LoVo (cell line): ENCODE data around the gene BIRC3.
A peak's percentile ranks its signal among the peaks of the same experiment; 100 is the strongest.
"Not testable (repeated sequence)": the region's sequence is repeated elsewhere in the genome, so short reads cannot be mapped to it uniquely, and the experiment has no call there.

Source experiments
- DNase-seq: peaks from one replicate; pipeline ENCODE4 v3.0.0-alpha.2; 2016; ENCODE audit warnings: low spot score

BIRC3 gene

GRCh38 chr11:102328748-102329147 lies 11.5 kb downstream of the BIRC3 start:
- no peak for DNase-seq

DNA sequence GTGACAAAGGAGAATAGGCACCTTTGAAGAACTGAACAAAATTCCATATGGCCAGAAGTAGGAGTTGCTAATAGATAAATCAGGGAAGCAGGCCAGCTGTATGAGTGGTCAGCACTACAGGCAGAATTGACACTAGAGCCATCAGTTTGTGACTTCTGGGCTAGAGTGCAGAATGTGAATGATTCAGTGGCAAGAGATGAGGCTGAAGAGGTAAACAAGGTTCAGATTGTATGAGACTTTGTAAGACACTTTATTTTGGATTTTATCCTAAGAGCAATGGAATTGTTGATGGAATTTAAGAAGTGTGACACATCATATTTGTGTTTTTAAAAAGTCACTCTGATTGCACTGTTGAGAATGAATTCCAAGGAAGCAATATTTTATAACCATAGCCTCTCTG lies 12.9 kb downstream of the BIRC3 start:
- DNase-seq = no peak

- DNase-seq = no peak
These were observed 14.1 kb downstream of the BIRC3 start for GRCh38 chr11:102331341-102331740.

GRCh38 chr11:102332611-102332994 lies 15.3 kb downstream of the BIRC3 start:
- no peak for DNase-seq

- no peak for DNase-seq
These were observed 21.3 kb downstream of the BIRC3 start for GRCh38 chr11:102338479-102339010.

- DNase-seq = not testable (repeated sequence)
These were observed 24.0 kb downstream of the BIRC3 start for GRCh38 chr11:102341311-102341710.

DNA sequence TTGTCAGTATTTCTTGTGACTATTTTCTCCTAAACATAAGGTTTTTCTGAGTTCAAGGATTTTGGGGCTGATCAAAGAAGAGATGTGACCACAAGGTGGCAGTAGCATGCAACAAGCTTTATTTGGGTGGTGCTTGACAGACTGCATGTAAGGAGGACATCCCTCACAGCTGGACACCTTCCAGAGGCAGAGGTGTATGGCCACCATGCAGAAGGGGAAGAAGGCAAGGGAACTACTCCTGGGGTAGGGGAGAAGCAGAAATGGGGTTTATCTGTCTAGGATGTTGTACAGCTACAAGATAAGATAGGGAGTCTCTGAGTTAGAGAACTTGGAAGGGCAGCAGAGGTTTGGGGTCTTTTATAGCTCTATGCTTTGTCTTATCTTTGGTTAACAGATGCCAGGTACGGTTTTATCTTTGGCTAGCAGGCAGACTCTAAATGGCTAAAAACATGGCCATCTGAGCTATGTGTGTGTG lies 24.6 kb downstream of the BIRC3 start:
- peak; percentile 74 for DNase-seq

DNA sequence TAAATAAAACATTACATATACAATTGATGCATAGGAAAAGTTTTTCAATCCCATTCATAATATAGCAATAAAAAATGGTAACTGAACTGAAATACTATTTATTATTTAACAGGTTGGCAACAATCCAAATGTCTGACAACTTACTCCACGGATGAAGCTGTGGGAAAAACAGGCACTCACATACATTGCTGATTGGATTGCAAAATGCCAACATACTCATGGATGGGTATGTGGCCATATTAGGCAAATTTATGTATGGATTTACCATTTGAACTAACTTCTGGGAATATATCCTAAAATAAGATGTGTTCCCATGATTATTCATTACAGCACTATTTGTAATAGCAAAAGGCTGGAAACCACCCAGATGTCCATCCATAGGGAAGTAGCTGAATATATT lies 26.5 kb downstream of the BIRC3 start:
- DNase-seq = no peak

DNA sequence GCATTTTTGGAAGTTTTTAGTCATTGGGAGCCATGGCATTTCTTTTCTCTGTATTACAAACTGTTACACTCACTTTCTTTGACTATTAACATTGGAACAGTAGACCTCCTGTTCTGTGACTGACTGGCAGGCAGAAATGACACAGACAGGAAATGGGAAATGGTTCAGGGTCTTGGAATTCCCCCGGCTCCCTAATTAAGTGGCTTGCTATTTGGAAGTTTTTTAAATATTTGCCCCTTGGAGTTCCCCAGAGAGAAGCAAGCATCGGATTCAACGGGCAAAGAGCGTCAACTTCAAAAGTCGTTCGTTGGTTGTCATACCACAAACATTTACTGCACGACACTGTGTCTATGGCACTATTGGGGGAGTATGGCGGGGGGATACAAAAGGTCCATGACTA lies 28.6 kb downstream of the BIRC3 start:
- no peak for DNase-seq

DNA sequence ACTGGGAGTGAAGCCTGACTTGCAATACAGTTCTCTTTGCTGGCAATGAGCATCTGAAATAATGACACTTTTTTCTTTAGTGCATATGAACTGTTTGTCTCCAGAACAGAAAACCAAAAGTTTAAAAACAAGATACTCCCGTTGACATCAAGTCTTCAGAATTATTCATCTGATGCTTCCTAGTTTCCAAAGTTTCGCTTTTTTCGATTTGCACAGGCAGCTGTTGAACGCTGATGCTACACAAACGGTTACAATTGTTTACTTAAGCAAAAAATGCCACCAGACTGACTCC lies 29.1 kb downstream of the BIRC3 start:
- DNase-seq = no peak

DNA sequence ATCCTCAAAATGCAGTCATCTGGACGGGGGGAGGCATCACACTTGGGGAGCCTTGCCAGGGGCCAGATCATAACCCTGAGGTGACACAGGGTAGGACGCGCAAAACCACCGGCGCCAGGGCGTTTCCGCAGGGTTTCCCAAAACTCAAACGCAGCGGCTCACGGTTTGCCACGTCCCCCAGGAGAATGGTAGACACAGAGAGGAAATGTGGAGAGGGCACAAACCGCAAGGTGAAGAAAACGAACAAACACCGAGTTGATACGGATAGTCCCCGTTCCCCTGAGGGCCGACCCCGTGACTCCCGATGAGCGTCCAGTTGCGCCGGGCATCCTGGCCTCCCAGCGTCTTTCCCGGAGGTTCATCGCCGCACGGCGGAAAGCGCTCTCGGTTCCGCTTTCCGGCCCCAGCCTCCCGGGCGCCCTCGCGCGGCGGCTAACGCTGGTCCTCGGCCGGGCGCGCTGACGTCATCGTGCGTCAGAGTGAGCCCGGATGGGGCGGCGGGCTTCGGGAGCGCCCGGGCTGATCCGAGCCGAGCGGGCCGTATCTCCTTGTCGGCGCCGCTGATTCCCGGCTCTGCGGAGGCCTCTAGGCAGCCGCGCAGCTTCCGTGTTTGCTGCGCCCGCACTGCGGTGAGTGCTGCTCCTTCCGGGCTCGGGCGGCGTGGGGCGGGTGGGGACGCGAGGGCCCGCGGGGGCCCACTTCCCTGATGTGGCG lies 29.6 kb downstream of the BIRC3 start, which contains the start of gene BIRC2:
Gene BIRC2, plus strand, starts transcription at position 467 of the 714 bp plus-strand sequence. CDS start 2,641 bp downstream, outside the sequence.
- DNase-seq = peak; percentile 91

DNA sequence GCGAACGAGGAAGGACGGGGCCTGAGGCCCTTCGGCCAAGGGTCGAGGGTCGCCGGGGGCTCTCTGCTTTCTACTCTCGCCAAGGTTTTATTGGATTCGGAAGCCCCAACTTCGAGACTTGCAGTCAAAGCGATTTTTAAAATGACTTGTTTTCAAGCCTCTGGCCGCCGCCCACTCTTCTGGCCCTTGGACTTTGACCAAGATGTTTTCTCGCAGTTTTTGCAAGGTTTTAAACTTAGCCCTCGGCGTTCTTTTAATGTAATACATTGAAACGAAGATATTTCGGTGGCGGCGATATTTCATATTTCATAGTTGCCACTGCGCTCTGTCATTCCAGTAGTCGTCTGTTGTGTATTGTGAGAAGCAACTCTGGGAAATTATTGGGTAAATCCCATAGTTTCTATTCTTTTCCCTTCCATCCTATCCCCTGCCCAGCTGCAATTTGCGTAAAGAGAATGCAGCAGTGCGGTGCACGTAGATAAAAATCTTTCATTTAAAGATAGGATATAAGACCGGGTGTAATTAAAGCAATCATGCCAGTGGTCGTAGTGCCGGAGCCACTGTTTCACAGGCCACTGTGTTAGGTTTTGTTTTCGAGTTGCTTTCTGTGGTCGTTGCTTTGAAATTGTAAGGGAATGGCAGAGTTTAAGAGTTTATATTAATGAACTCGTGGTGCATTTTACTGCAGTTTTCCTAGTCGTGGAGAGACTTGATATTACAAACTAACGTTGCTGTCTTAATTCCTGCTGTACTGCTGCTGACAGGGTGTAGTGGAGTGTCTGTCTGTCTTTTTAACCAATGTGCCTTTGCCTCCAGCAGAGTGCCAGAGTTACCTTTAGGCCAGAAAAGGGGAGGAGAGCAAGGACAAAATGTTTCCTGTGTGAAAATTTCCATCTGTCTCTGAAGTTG lies 30.4 kb downstream of the BIRC3 start:
- DNase-seq = peak; percentile 36

DNA sequence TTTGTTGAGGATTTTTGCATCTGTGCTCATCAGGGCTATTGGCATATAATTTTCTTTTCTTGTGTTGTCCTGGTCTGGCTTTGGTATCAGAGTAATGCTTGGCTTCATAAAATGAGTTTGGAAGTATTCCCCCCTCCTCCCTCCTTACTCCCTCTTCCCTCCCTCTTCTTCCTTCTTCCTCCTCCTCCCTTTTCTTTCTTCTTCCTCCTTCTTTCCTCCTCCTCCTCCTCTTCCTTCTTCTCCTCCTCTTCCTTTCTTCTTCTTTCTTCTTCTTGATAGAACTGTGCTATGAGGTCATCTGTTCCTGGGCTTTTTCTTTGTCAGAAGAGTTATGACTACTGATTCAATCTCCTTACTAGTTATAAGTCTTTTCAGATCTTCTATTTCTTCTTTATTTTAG lies 39.8 kb downstream of the BIRC3 start:
- no peak for DNase-seq

DNA sequence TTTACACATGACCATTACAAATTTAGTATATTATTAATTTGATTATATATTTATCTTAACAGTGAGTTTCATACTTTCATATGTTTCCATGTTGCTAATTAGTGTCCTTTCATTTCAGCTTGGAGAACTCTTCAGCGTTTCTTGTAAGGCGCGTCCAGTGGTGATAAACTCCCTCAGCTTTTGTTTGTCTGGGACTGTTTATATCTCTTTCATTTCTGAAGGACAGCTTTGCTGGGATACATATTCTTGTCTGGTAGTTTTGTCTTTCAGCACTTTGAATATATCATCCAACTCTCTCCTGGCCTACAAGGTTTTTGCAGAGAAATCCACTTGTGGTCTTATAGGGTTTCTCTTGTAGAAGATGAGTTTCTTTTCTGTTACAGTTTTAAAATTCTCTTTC lies 42.1 kb downstream of the BIRC3 start:
- no peak for DNase-seq

- DNase-seq = no peak
These were observed 43.4 kb downstream of the BIRC3 start for GRCh38 chr11:102360681-102361080.

- DNase-seq = no peak
These were observed 44.1 kb downstream of the BIRC3 start for GRCh38 chr11:102361086-102362031.

DNA sequence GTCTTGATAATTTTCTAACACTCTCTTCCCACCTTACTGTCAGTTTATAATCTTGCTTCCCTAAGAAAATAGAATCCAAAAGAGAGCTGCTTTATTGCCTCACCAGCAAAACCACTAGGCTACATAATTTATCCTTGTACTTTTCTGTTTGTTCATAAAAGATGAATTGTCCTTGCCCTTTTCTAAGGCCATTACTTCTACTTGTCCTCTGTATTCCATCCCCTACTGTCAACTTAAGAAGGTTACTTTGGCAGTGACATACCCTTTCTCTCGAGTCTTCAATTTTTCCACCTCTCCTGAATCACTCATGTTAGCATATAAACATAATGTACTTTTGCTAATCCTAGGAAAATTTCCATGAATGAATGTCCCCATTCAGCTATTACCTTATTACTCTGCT lies 47.7 kb downstream of the BIRC3 start:
- no peak for DNase-seq

GRCh38 chr11:102367364-102367763 lies 50.1 kb downstream of the BIRC3 start:
- no peak for DNase-seq

GRCh38 chr11:102368472-102368871 lies 51.2 kb downstream of the BIRC3 start:
- DNase-seq = no peak

DNA sequence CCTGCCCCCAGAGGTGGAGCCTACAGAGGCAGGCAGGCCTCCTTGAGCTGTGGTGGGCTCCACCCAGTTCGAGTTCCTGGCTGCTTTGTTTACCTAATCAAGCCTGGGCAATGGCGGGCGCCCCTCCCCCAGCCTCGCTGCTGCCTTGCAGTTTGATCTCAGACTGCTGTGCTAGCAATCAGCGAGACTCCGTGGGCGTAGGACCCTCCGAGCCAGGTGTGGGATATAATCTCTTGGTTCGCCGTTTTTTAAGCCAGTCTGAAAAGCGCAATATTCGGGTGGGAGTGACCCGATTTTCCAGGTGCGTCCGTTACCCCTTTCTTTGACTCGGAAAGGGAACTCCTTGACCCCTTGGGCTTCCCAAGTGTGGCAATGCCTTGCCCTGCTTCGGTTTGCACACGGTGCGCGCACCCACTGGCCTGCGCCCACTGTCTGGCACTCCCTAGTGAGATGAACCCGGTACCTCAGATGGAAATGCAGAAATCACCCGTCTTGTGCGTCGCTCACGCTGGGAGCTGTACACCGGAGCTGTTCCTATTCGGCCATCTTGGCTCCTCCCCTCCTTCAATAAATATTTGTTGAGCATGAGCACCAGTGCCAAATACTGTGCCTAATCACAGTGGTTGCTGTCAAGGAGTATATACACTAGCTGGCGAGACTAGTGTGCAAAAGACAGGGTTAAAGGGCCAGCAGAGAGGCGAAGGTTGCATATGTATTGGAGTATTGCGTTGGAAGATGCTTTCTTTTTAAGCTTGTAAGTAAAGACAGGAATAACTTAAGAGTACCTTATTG lies 57.5 kb downstream of the BIRC3 start:
- not testable (repeated sequence) for DNase-seq
